Adrenal gland (tissue), 12 donors: ENCODE results near the gene STEAP2. TPM values are rescaled to one million over a fixed set of nuclear protein-coding genes. Genes with fewer than 3 reads are reported as not detected.

ENCODE experiments used
- DNase-seq, 7 donors: peaks; one replicate each; pipeline ENCODE4 v3.0.0-alpha.2; 2019 to 2020
- H3K27ac ChIP-seq, 5 donors: fragments of 200-600 bp; sonication (generic) in 4 of 5; 1 replicate in 3 of 5; 2 replicates in 2 of 5; pipeline versions ENCODE4 v1.5.1 to v1.8.0; 2016 to 2020; ENCODE audit warnings: mild to moderate bottlenecking in 1 of 5
- H3K27me3 ChIP-seq: fragments of 200-600 bp; 2 replicates; pipeline ENCODE4 v1.8.0; 2021
- H3K36me3 ChIP-seq, 2 donors: fragments of 200-600 bp; replicated peaks in 1 of 2; 1 replicate in 1 of 2; 2 replicates in 1 of 2; pipeline versions ENCODE4 v1.5.1 to v1.8.0; 2018 to 2022
- H3K4me1 ChIP-seq, 2 donors: fragments of 200-600 bp; replicated peaks in 1 of 2; 1 replicate in 1 of 2; 2 replicates in 1 of 2; pipeline versions ENCODE4 v1.5.1 to v1.8.0; 2018 to 2021
- H3K4me3 ChIP-seq, 4 donors: fragments of 200-600 bp; sonication (generic) in 3 of 4; one replicate each; pipeline ENCODE4 v1.5.1; 2016 to 2018
- H3K9me3 ChIP-seq, 3 donors: fragments of 200-600 bp; sonication (generic) in 1 of 3; replicated peaks in 1 of 3; 1 replicate in 2 of 3; 2 replicates in 1 of 3; pipeline versions ENCODE4 v1.5.1 to v1.8.0; 2016 to 2021
- POLR2A ChIP-seq, 2 donors: fragments of 450-650 bp; IDR thresholded peaks; one replicate each; pipeline ENCODE4 v1.6.1; 2017; ENCODE audit warnings: antibody characterized with exemption in 2 of 2, mild to moderate bottlenecking in 2 of 2, moderate library complexity in 1 of 2
- WGBS, 4 donors: extraction: QIAGEN DNeasy Blood & Tissue Kit in 2 of 4; methylation state at CpG; one replicate each; pipeline versions ENCODE4 v1.1.5 to v1.1.7; 2013 to 2017; 5-methylcytosine and 5-hydroxymethylcytosine counted together
- intact Hi-C, 2 donors: fragments of 100-400 bp; cut with DNase I; formaldehyde crosslinking; loops; one replicate each; pipeline versions ENCODE4 v1.14.1 to v1.15.0; 2022 to 2023
- polyA plus RNA-seq, 3 donors: library from polyadenylated mRNA; stranded (reverse); fragments of 200-250 nt in 2 of 3; fragments of 350-450 nt in 1 of 3; fragmentation: Illumina TruSeq in 1 of 3; extraction: RNeasy Lipid Tissue Mini Kit (QIAGEN cat#74804) in 1 of 3; gene quantifications; one replicate each; pipeline ENCODE4 v1.2.3, GENCODE V29; 2013 to 2014
- total RNA-seq, 9 donors: library from RNA; depleted of rRNA in 4 of 9; stranded (reverse); fragments of >200 nt in 4 of 9; fragments of 120-200 nt in 1 of 9; fragmentation: NEBNext Ultra II Directional in 1 of 9; extraction: Animal tissue kit (Norgen Biotek cat#: 25700) in 1 of 9; gene quantifications; one replicate each; pipeline versions ENCODE4 v1.1.0 to v1.2.4, GENCODE V29; 2013 to 2023
- TF ChIP-seq, protein P1 (sequence below), 6 experiments: fragments of 450-650 bp in 4 of 6; fragments of 200-600 bp in 2 of 6; sonication (generic) in 1 of 6; IDR thresholded peaks; 1 replicate in 5 of 6; 2 replicates in 1 of 6; pipeline versions ENCODE4 v1.5.1 to v1.8.0; 2016 to 2021; ENCODE audit warnings: antibody characterized with exemption in 6 of 6, mild to moderate bottlenecking in 2 of 6, moderate library complexity in 1 of 6
- donor health status: healthy with polysubstance abuse.
- donor health status: Bipolar disorder and iron deficiency.
- donor health status: DM: yes; HTN: yes; CAD: no.
- donor health status: DM: no; HTN: no; CAD: no.
- donor health status: DM: no; HTN: no; CAD: no.
- donor health status: DM: yes; HTN: yes; CAD: no.

STEAP2 gene
- total and polyA plus RNA-seq, 12 donors, result 2.0 to 9.5 (median 6.1) TPM

GRCh38 chr7:90213521-90213920 lies 2.0 kb downstream of the STEAP2 start:
- WGBS, 4 donors, result 79 to 91% (median 84%) methylated on average over 2 of the region's 2 CpGs
- no peak for TF ChIP-seq POLR2A (IDR thresholded peaks at IDR 0.05)
- TF ChIP-seq, protein P1, sequence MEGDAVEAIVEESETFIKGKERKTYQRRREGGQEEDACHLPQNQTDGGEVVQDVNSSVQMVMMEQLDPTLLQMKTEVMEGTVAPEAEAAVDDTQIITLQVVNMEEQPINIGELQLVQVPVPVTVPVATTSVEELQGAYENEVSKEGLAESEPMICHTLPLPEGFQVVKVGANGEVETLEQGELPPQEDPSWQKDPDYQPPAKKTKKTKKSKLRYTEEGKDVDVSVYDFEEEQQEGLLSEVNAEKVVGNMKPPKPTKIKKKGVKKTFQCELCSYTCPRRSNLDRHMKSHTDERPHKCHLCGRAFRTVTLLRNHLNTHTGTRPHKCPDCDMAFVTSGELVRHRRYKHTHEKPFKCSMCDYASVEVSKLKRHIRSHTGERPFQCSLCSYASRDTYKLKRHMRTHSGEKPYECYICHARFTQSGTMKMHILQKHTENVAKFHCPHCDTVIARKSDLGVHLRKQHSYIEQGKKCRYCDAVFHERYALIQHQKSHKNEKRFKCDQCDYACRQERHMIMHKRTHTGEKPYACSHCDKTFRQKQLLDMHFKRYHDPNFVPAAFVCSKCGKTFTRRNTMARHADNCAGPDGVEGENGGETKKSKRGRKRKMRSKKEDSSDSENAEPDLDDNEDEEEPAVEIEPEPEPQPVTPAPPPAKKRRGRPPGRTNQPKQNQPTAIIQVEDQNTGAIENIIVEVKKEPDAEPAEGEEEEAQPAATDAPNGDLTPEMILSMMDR (IDR thresholded peaks at IDR 0.05), result no peak
- Histone ChIP-seq H3K4me3 (no peak overlapping the region), H3K9me3 (no peaks in the 10 kb centered on the region), H3K4me1 (peaks cover 6 to 9% of the 10 kb centered on the region in 2 donors), H3K36me3 (no peaks in the 10 kb centered on the region), H3K27me3 (no peaks in the 10 kb centered on the region), H3K27ac (no peak overlapping the region)
- intact Hi-C loops, result no loop called here
- DNase-seq, result no peak

- H3K27me3 ChIP-seq, result no peaks in the 10 kb centered on the region
- 85 to 92% (median 89%) methylated on average over 6 of the region's 6 CpGs for WGBS, 4 donors
- intact Hi-C loops, result no loop called here
- H3K9me3 ChIP-seq, result no peaks in the 10 kb centered on the region
- H3K4me3 ChIP-seq, result no peak overlapping the region
- peaks cover 1 to 3% of the 10 kb centered on the region in 2 donors for H3K4me1 ChIP-seq
- no peak overlapping the region for H3K27ac ChIP-seq
- no peaks in the 10 kb centered on the region for H3K36me3 ChIP-seq
- DNase-seq, result no peak
- TF ChIP-seq, protein P1 (IDR thresholded peaks at IDR 0.05), result no peak
- no peak for TF ChIP-seq POLR2A (IDR thresholded peaks at IDR 0.05)
Observed at GRCh38 chr7:90216080-90216674, 4.6 kb downstream of the STEAP2 start.

GRCh38 chr7:90216771-90217170 lies 5.2 kb downstream of the STEAP2 start:
- 66 to 85% (median 74%) methylated on average over 2 of the region's 2 CpGs for WGBS, 4 donors
- H3K27ac ChIP-seq, result no peak overlapping the region

GRCh38 chr7:90222390-90222789 lies 10.8 kb downstream of the STEAP2 start:
- H3K4me3 ChIP-seq, result no peak overlapping the region
- no peaks in the 10 kb centered on the region for H3K9me3 ChIP-seq
- no peak for DNase-seq
- no peaks in the 10 kb centered on the region for H3K27me3 ChIP-seq
- intact Hi-C loops, result no loop called here
- no peaks in the 10 kb centered on the region for H3K4me1 ChIP-seq
- no peak overlapping the region for H3K27ac ChIP-seq
- TF ChIP-seq POLR2A (IDR thresholded peaks at IDR 0.05), result no peak
- TF ChIP-seq, protein P1 (IDR thresholded peaks at IDR 0.05), result no peak
- H3K36me3 ChIP-seq, result no peaks in the 10 kb centered on the region

More at GRCh38 chr7:90216771-90217170, 5.2 kb downstream of the STEAP2 start:
- no peak for DNase-seq
- Histone ChIP-seq H3K9me3 (no peaks in the 10 kb centered on the region), H3K4me1 (no peaks in the 10 kb centered on the region), H3K27me3 (no peaks in the 10 kb centered on the region), H3K4me3 (no peak overlapping the region), H3K36me3 (no peaks in the 10 kb centered on the region)
- TF ChIP-seq POLR2A (IDR thresholded peaks at IDR 0.05), result no peak
- TF ChIP-seq, protein P1 (IDR thresholded peaks at IDR 0.05), result no peak
- intact Hi-C loops, result no loop called here
